NT2/D1 (cell line): Measurements from ENCODE around the gene NTF3.

Experiments
- DNase-seq: peaks from one replicate; pipeline ENCODE4 v3.0.0-alpha.2; 2011; ENCODE audit warnings: low read depth, low spot score
- H3K27me3 ChIP-seq: 2 replicates; pipeline ENCODE4 v1.6.0; 2011; ENCODE audit warnings: mild to moderate bottlenecking; ENCODE audit not compliant: insufficient read length, insufficient read depth
- H3K36me3 ChIP-seq: 2 replicates; pipeline ENCODE4 v1.6.1; 2011; ENCODE audit warnings: mild to moderate bottlenecking, low read length, mixed read lengths; ENCODE audit not compliant: insufficient read depth, insufficient read length
- H3K4me1 ChIP-seq: 2 replicates; pipeline ENCODE4 v1.5.1; 2011; ENCODE audit not compliant: insufficient read depth, insufficient read length
- H3K4me3 ChIP-seq: 2 replicates; pipeline ENCODE4 v1.5.1; 2011; ENCODE audit warnings: low read depth; ENCODE audit not compliant: insufficient read length
- H3K9ac ChIP-seq: 2 replicates; pipeline ENCODE4 v1.6.0; 2011; ENCODE audit warnings: low read depth; ENCODE audit not compliant: insufficient read length
- H3K9me3 ChIP-seq: 2 replicates; pipeline ENCODE4 v1.5.1; 2011; ENCODE audit warnings: mild to moderate bottlenecking, low read length; ENCODE audit not compliant: insufficient read depth
- SUZ12 ChIP-seq: IDR thresholded peaks from 2 replicates; pipeline ENCODE4 v1.6.1; 2011; ENCODE audit not compliant: insufficient read length, insufficient read depth; ENCODE audit errors: extremely low read depth
- YY1 ChIP-seq: IDR thresholded peaks from 2 replicates; pipeline ENCODE4 v1.6.1; 2011; ENCODE audit not compliant: insufficient read length, insufficient read depth
- ZNF274 ChIP-seq: IDR thresholded peaks from 2 replicates; pipeline ENCODE4 v1.6.1; 2011; ENCODE audit warnings: mild to moderate bottlenecking, low read depth, low read length

NTF3 gene

DNA sequence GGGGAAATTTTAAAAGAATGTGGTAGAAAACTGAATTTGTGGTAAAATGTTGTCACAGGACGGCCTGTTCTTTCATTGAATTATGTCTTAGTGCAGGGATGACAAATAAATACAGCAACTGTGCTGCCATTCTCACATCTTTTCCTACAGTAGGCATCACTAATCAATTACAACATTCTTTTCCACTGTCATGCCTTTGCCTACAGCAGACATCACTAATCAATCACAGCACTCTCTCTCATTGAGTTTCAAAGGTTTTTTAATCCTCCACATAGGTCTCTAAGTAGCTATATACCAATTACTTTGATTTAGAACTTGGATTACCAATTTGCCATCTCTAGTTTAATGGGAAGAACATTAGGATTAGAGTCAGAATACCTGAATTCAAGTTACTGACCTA is 30.1 kb downstream of the NTF3 start:
- peaks cover 42% of the 10 kb centered on the region for H3K36me3 ChIP-seq
- no peak overlapping the region for H3K4me3 ChIP-seq
- H3K27me3 ChIP-seq: no peaks in the 10 kb centered on the region
- peaks cover 7% of the 10 kb centered on the region; the same call in 1 of the 2 replicates for H3K9me3 ChIP-seq
- H3K9ac ChIP-seq: no peak overlapping the region
- DNase-seq: no peak
- TF ChIP-seq YY1 (no peak), SUZ12 (no peak), ZNF274 (no peak)
- H3K4me1 ChIP-seq: no peaks in the 10 kb centered on the region

DNA sequence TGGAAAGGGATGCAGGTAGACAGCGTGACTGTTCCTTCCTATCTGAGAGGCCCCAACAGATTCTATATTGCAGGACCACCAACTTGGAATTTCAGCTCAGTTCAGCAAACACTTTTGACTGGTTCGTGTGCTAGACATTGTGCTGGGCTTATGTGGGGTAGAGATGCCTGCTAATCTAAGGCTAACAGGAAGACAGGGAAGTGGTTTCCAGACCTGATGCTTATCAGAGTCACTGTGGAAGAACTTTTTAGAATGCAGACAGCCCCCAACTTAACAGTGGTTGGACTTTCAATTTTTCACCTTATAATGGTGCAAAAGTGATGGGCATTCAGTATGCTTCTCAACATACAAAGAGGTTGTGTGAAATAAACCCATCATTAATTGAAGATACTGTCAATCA is 32.2 kb downstream of the NTF3 start:
- no peak for DNase-seq
- Histone ChIP-seq H3K9me3 (peaks cover 7% of the 10 kb centered on the region; the same call in 1 of the 2 replicates), H3K36me3 (peaks cover 29% of the 10 kb centered on the region), H3K9ac (no peak overlapping the region), H3K4me3 (no peak overlapping the region), H3K27me3 (no peaks in the 10 kb centered on the region), H3K4me1 (no peaks in the 10 kb centered on the region)
- TF ChIP-seq SUZ12: no peak
- TF ChIP-seq ZNF274: no peak
- no peak for TF ChIP-seq YY1

DNA sequence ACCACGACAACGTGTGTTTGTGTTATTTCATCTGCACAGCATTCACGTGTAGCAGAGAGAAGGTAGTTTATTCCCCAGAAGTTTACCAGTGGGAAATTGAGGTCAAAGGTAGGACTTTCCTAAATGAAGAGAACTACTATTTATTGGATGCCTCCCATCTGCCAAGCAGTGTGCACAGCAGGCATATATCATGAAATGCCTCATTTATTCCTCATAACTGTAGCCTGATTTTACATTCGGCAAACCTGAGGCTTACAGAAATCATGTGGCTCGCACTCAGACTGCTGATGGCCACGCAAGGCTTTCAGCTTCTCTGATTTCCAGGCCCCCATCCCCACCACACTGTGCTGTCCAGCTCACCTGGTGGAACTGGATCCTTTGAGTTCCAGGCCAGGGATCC is 33.5 kb downstream of the NTF3 start:
- no peak for DNase-seq
- Histone ChIP-seq H3K36me3 (peaks cover 25% of the 10 kb centered on the region), H3K4me3 (no peak overlapping the region), H3K9ac (no peak overlapping the region), H3K27me3 (no peaks in the 10 kb centered on the region), H3K4me1 (no peaks in the 10 kb centered on the region), H3K9me3 (peaks cover 7% of the 10 kb centered on the region; the same call in 1 of the 2 replicates)
- no peak for TF ChIP-seq ZNF274
- no peak for TF ChIP-seq YY1
- no peak for TF ChIP-seq SUZ12

DNA sequence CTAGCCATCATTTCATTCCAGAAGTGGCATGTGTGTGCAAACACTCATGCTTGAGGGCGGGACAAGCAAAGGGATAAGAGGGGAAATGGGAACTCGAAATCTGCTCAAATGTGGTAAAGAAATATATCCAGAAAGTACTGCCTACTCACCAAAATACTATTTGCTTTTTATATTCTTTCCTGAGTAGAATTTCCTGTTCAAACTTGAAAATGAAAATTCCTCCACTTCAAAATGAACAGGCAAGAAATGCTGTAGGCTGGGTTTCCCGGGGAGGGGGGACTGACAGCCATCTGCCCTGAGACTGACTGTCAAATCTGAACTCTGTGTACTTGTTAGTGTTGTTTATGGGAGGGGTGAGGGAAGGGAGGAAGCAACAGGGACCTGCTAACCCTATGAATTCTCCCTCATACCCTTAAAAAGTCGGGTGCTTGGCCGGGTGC is 34.6 kb downstream of the NTF3 start:
- H3K9me3 ChIP-seq: peaks cover 5% of the 10 kb centered on the region; the same call in 1 of the 2 replicates
- no peaks in the 10 kb centered on the region for H3K27me3 ChIP-seq
- H3K4me3 ChIP-seq: no peak overlapping the region
- TF ChIP-seq ZNF274 (no peak), SUZ12 (no peak), YY1 (no peak)
- no peaks in the 10 kb centered on the region for H3K4me1 ChIP-seq
- H3K36me3 ChIP-seq: peaks cover 29% of the 10 kb centered on the region
- no peak for DNase-seq
- no peak overlapping the region for H3K9ac ChIP-seq

DNA sequence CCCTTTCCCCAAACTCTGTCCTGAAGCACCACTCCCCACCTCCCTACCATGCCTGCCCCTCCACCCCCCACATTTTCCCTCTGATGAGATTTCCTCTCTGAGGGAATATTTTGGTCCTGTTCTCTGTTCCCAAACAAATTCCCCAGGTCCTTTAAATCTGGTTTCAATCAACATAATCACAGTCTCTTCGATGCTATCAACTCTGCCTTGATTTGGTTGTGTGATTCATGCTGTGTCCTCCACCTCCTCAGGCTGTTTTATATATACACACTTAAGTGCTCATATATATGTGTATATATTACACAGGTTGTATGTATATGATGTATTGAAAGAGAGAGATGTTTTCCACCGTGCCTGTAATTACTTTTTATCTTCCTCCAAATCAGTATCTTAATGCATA is 36.0 kb downstream of the NTF3 start:
- TF ChIP-seq SUZ12 (no peak), ZNF274 (no peak), YY1 (no peak)
- no peaks in the 10 kb centered on the region for H3K4me1 ChIP-seq
- H3K4me3 ChIP-seq: no peak overlapping the region
- H3K9ac ChIP-seq: no peak overlapping the region
- no peaks in the 10 kb centered on the region for H3K9me3 ChIP-seq
- no peaks in the 10 kb centered on the region for H3K27me3 ChIP-seq
- H3K36me3 ChIP-seq: peaks cover 29% of the 10 kb centered on the region
- DNase-seq: no peak

DNA sequence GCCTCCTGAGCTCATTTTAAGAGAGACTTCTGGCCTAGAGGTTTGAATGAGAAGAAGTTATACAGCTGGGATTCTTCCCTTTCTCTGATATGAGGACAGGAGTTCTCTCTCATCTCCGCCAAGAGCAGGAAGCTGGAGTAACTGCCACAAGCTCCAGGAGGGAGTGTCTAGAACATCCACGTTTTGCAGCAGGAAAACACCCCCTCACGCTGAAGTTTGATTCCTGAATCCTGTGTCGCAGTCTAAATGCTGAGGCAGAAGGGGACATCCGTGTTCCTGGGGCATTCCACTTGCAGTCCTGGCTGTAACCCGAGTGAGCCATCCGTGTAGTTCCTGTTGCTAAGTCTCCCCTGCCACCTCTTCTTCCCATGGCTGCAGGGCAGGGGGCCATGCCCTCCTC is 38.3 kb downstream of the NTF3 start:
- H3K27me3 ChIP-seq: no peaks in the 10 kb centered on the region
- no peaks in the 10 kb centered on the region for H3K9me3 ChIP-seq
- H3K4me3 ChIP-seq: no peak overlapping the region
- peaks cover 20% of the 10 kb centered on the region for H3K36me3 ChIP-seq
- TF ChIP-seq SUZ12: no peak
- no peak for DNase-seq
- H3K9ac ChIP-seq: no peak overlapping the region
- H3K4me1 ChIP-seq: no peaks in the 10 kb centered on the region

DNA sequence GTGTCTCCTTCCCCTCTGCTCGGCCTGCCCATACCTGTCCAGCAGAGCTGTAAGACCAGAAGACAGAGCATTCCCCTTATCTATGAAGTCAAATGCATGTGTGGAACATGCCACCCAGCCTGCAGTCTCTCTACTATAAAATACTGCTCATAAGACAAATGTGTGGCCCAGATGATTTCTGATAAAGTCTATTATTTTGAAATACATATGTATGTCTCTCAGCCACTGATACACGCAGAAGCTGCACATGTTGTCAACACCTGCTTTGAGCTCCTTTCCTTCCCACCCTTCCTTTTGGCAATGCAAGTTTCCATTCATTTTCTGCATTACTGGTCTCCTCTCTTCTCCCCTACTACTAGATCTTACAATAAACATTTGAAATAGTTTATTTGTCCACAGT is 38.8 kb downstream of the NTF3 start:
- H3K9me3 ChIP-seq: no peaks in the 10 kb centered on the region
- no peak for DNase-seq
- H3K4me1 ChIP-seq: no peaks in the 10 kb centered on the region
- H3K36me3 ChIP-seq: peaks cover 15% of the 10 kb centered on the region
- H3K4me3 ChIP-seq: no peak overlapping the region
- TF ChIP-seq SUZ12: no peak
- no peak for TF ChIP-seq ZNF274
- no peak for TF ChIP-seq YY1
- H3K27me3 ChIP-seq: no peaks in the 10 kb centered on the region
- no peak overlapping the region for H3K9ac ChIP-seq
